ENCODE data around the gene PLD6.

PLD6 gene

GRCh38 chr17:17232303-17232621 is 26.1 kb upstream of the PLD6 start:
- no peak for DNase-seq
- TF ChIP-seq GATA1 (IDR thresholded peaks at IDR 0.05; ENCODE audit: low read depth, low read length): no peak
- no peak for TF ChIP-seq POLR2A (IDR thresholded peaks at IDR 0.05; ENCODE audit: low read length)

DNA sequence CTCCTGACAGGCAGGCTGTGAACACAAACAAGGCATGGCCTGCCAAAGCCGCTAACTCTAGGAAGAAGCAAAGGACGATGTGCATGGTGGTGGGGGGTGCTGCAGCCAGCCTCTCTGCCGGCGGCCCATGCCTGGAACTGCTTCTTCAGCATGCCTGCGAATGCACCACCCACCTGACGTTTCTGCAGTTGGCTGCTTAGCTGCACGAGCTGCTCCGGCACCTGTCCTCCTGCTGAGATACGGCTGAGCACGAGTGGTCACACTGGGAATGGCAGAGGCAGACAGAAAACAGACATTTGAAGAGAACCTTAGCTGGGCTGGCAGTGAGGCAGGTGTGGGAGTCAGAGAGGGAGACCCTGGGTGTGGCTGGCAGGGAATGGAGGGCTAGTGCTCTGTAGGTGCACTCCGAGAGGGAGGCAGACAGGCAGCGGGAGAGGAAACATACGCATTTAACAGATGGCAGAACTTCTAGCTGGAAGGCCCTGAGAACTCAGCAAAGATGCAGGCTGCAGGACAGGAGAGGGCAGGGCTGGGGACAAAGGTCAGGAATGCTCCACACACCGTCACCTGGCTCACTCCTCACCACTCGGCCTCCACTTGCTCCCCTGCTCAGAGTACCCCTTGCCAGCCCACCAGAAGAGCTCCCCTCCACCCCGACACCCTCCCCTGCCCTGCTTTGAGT is 25.6 kb upstream of the PLD6 start:
- DNase-seq: no peak
- TF ChIP-seq GATA1 (IDR thresholded peaks at IDR 0.05; ENCODE audit: low read depth, low read length): no peak
- TF ChIP-seq POLR2A (IDR thresholded peaks at IDR 0.05; ENCODE audit: low read length): no peak

GRCh38 chr17:17229416-17230384 is 23.6 kb upstream of the PLD6 start:
- TF ChIP-seq GATA1 (IDR thresholded peaks at IDR 0.05; ENCODE audit: low read depth, low read length) (no peak), POLR2A (IDR thresholded peaks at IDR 0.05; ENCODE audit: low read length) (no peak)
- DNase-seq: no peak

DNA sequence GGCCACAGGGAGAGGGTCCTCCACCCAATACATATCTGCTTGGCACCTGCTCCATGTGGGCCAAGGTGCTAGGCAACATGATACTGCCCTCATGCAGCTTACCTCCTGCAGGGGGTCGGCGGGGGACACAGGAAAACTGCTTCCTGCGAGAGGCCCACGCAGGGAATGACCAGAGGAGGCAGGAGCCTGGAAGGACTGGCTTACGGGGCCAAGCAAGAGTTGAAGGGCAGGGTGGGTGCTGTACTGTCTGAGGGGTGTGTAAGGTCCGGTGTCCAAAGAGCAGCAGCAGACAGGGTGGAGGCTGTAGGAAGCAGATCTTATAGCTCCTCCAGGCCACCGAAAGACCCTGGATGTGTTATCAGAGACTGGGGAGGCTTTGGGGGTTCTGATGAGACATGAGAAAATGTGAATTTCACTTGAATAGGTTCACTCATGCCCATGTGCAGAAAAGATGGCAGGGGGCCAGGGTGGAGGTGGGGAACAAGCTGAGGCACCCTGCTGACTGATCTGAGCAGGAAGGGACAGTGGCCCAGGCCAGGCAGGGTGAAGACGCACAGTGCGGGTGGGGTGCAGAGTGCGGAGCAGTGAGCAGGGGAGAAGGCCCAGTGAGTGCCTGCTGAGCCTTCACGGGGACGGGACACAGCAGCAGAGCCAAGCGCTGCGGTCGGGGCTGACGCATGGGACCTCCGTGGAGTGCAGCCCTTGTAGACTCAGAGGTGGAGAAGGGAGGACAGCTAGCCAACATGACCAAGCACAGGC is 22.6 kb upstream of the PLD6 start:
- TF ChIP-seq GATA1 (IDR thresholded peaks at IDR 0.05; ENCODE audit: low read depth, low read length): no peak
- TF ChIP-seq POLR2A (IDR thresholded peaks at IDR 0.05; ENCODE audit: low read length): peak; percentile 19

DNA sequence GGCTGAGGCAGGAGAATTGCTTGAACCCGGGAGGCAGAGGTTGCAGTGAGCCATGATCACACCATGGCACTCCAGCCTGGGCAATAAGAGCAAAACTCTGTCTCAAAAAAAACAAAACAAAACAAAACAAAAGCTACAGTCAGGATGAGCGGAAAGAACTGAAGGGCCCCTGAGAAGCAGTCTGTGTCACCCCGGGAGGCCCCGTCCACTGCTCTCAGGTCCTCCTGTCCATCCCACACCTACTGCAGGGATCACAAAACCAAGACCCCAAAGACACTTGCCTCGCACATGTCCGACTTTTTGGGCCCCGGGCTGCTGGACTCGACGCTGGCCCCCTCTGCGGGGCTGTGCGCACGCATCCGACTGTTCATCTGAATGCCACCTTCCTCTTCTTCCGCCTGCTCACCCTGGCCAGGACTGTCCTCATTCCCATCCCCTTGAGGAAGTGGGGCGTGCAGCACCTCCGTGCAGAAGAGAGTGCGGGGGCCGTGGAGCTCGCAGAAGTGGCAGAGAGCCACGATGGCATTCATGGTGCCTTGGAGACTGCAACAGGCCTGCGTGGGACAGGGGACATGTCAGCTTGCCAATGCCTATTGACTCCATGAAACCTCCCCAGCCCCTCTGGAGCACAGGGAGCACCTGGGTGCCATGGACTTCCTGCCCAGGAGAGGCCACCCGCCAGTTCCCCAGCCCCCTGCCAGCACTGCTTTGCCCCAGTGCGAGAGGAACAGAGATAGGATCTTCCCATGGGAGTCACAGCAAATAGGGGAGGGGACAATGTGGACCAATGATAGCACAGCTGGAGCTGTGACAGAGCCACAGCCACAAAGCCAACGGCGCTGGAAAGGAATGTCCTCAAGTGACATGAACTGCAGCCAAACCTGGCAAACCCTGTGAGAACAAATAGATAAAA is 21.7 kb upstream of the PLD6 start:
- TF ChIP-seq GATA1 (IDR thresholded peaks at IDR 0.05; ENCODE audit: low read depth, low read length) (no peak), POLR2A (IDR thresholded peaks at IDR 0.05; ENCODE audit: low read length) (no peak)
- peak in 1 of 2 experiments; percentile 44 for DNase-seq

More for the DNA sequence above, 22.6 kb upstream of the PLD6 start:
- peak; percentile 24 to 27 for DNase-seq

- DNase-seq: no peak
- TF ChIP-seq GATA1 (IDR thresholded peaks at IDR 0.05; ENCODE audit: low read depth, low read length) (no peak), POLR2A (IDR thresholded peaks at IDR 0.05; ENCODE audit: low read length) (no peak)
Measured at GRCh38 chr17:17226451-17227265, 20.5 kb upstream of the PLD6 start.

- TF ChIP-seq POLR2A (IDR thresholded peaks at IDR 0.05; ENCODE audit: low read length) (no peak), GATA1 (IDR thresholded peaks at IDR 0.05; ENCODE audit: low read depth, low read length) (no peak)
- DNase-seq: no peak
Measured at GRCh38 chr17:17225901-17226300, 19.8 kb upstream of the PLD6 start.

GRCh38 chr17:17224137-17224536 is 18.0 kb upstream of the PLD6 start:
- no peak for TF ChIP-seq GATA1 (IDR thresholded peaks at IDR 0.05; ENCODE audit: low read depth, low read length)
- no peak for TF ChIP-seq POLR2A (IDR thresholded peaks at IDR 0.05; ENCODE audit: low read length)
- no peak for DNase-seq

DNA sequence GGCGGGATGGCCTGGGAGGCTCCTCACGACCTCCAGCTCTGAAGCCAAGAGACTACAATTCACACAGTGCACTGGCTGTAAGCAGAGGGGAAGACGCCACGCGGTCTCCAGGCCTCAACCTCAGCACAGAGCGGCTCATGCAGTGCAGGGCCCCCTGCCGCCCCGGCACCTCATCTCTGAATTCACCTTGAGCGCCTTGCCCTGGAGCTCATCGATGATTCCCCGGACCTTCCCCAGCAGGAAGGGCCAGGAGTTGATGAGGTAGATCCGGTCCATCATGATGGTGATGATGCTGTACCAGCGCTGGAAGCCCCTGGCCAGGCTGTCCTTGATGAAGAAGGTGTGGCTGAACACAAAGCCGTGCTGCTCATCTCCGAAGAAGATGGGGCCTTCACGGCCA is 17.6 kb upstream of the PLD6 start:
- DNase-seq: no peak
- TF ChIP-seq GATA1 (IDR thresholded peaks at IDR 0.05; ENCODE audit: low read depth, low read length): no peak
- no peak for TF ChIP-seq POLR2A (IDR thresholded peaks at IDR 0.05; ENCODE audit: low read length)

- no peak for TF ChIP-seq GATA1 (IDR thresholded peaks at IDR 0.05; ENCODE audit: low read depth, low read length)
- TF ChIP-seq POLR2A (IDR thresholded peaks at IDR 0.05; ENCODE audit: low read length): no peak
- DNase-seq: no peak
Measured at GRCh38 chr17:17221329-17221728, 15.2 kb upstream of the PLD6 start.

DNA sequence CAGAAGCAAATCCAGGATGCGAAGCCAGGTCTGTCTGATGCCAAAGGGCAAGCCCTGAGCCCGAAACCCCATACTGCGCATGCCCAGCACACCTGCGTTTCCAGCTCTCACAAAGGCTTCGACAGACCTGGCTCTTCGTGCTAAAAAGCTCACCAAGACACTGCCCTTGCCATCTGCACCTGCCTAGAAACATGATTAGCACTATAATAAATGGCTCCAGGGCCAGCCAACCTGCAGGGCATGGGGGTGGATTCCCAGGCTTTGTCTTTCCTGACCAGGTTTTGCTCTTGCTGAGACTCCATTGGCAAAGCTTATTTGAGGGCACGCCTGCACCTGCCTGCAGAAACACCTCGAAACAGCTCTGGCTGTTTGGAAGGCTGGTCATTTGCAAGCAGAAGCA is 14.4 kb upstream of the PLD6 start:
- DNase-seq: no peak
- TF ChIP-seq GATA1 (IDR thresholded peaks at IDR 0.05; ENCODE audit: low read depth, low read length): no peak
- no peak for TF ChIP-seq POLR2A (IDR thresholded peaks at IDR 0.05; ENCODE audit: low read length)

DNA sequence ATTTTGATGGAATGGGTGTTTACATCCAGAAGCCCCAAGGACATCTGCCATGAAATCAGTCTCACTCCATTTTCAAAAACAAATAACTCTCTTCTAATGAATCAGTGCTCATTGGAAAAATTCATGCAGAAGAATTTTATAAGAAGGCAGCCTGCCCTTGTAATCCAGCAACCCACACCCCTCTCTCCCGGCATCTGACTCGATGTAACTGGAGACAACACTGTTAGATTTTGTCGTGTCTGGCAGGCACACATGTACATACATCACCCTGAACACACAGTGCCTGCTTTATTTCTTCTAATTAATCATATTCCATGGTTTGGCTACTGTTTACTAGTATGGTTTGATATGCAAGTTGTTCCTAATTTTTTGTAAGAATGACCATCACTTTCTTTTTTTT is 11.9 kb upstream of the PLD6 start:
- no peak for DNase-seq
- TF ChIP-seq GATA1 (IDR thresholded peaks at IDR 0.05; ENCODE audit: low read depth, low read length) (no peak), POLR2A (IDR thresholded peaks at IDR 0.05; ENCODE audit: low read length) (no peak)
